Measurements from ENCODE around the gene GPR155. TPM values are rescaled to one million over a fixed set of nuclear protein-coding genes. Genes with fewer than 3 reads are reported as not detected.
A peak's percentile ranks its signal among the peaks of the same experiment; 100 is the strongest.

Gene GPR155
- total and polyA plus RNA-seq, 9 of the 15 experiments (the other 6 are each of a cell fraction or from before 2014, with no cell fraction given), result 0.04 to 0.40 (median 0.11) TPM; not detected in 1

DNA sequence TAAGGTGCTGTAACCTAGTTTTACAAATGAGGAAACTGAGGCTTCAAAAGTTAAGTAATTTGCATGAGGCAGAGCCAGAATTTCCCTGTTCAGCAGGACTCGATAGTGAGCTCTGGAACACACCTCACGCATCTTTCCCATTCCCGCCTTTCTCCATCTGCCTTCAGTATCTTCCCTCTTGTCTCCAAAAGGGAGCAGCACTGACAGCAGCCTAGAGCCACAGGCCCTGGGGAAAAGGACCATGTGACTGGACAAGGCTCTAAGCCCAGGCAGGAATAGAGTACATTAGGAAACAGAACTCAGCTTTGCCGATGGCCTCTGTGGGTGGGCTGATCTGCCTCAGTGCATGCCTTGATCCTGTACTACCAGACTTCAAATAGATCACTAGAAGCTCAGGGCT is 21.5 kb downstream of the GPR155 start (continued):
- peak; percentile 36; the same call in 1 of the 2 replicates for TF ChIP-seq REST (IDR thresholded peaks at IDR 0.05; ENCODE audit: borderline replicate concordance)
- no peak for TF ChIP-seq REST (CRISPR knock-in tag; IDR thresholded peaks at IDR 0.05; ENCODE audit: low read depth)
- peak; percentile 74 for TF ChIP-seq USF1 (CRISPR knock-in tag; IDR thresholded peaks at IDR 0.05)

Measured in K562 (cell line).